NCI-H345 treated with DMSO at 0.1 percent for 48 hours (cell line): ENCODE data around the gene ZCCHC12.
"Not testable (repeated sequence)": the region's sequence is repeated elsewhere in the genome, so short reads cannot be mapped to it uniquely, and the experiment has no call there.

Source experiments
- DNase-seq: peaks from one replicate; lab custom pipeline; 2025; ENCODE audit not compliant: unreplicated experiment; lab: John Stamatoyannopoulos, UW

Gene ZCCHC12

DNA sequence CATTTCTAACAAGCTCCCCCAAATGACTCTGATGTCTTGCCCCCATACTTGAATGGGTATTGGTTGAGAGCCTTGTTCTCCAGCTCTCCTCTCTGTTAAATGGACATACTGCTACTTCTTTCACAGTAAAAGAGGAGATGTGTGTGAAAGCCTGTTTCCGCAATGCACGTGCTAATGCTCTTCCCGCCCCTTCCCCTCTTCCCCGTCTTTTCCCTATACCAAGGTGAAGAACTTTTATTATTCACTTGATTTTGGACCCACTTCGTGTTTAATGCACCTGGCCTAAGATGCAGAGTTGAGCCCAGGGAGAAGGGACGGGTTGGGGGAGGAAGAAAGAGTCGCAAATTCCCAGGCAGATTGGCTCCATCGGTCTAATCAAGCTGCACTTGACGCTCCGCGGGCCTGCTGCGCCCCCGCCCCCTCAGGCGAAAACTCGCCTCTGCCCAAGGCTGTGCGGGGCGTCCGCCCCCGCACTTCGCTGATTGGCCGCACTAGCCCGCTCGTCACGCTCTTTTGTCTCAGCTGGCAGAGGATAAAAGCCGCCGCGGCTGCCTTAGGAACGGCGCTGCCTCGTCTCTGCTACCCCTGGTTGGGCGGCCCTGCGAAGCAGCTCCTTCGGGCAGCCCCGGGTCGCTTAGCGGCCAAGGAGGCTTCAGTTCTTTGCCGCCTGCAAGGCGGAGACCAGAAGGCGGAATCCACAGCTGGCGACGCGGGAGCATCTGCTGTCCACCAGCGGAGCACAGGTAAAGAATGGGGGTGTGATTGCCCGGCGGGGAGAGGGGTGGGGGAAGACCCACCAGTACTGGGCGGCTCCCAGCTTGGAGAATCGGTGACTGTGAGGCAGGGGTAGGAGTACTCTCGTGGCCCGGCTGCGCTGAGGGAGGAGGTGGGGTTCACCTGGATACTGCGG lies at the start of gene ZCCHC12:
TSS of gene ZCCHC12 (plus strand) at position 562 of the 910 bp plus-strand sequence. CDS start 1,421 bp downstream, outside the sequence.
- peak; percentile 71 for DNase-seq

DNA sequence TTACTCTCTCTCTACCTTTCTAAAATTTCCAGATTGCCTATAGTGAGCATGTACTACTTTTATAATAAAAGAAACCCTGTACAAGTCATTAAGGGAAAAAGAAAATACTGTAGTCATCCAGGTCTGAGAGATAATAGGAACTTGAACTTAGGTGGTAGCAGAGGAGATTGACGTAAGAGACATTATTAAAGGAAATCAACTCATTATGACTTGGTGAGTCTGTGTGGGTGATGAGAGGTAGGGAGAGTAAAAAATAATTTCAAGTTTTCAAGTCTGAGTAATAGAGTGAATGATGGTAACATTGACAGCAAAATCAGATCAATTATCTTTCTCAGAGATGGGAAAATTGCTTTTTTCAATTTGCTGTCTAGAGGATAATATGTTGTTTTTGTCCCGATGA lies 44.0 kb upstream of the ZCCHC12 start:
- no peak for DNase-seq

DNA sequence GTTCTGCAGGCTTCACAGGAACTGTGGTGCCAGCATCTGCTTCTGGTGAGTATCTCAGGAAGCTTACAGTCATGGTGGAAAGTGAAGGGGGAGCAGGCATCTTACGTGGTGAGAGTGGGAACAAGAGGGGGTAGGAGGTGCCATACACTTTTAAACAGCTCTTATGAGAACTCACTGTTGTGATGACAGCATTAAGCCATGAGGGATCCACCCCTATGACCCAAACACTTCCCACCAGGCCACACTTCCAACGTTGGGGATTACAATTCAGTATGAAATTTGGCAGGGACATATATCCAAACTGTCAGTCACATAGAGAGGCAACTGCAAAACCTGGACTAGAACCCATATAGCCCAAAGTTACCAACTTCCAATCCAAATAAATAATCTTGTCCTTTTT lies 43.1 kb upstream of the ZCCHC12 start:
- no peak for DNase-seq

DNA sequence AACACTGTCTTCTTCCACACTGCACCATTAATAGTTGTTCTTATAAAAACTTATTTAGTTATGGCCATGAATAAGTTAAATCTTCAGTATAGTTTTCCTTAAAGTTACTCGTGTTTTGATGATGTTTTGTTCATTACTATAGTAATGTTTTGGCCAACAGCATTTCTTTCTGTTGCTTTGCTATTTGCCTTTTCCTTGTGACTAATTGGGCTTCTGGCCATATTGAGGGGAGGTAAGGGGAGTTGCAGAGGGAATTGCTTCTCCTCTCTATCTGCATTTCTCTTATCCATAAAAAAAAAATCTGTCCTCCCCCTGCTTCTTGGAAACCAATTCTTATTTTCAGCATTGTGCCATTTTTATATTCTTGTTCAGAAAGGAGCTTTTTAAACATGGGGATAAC lies 42.7 kb upstream of the ZCCHC12 start:
- DNase-seq, result no peak

DNA sequence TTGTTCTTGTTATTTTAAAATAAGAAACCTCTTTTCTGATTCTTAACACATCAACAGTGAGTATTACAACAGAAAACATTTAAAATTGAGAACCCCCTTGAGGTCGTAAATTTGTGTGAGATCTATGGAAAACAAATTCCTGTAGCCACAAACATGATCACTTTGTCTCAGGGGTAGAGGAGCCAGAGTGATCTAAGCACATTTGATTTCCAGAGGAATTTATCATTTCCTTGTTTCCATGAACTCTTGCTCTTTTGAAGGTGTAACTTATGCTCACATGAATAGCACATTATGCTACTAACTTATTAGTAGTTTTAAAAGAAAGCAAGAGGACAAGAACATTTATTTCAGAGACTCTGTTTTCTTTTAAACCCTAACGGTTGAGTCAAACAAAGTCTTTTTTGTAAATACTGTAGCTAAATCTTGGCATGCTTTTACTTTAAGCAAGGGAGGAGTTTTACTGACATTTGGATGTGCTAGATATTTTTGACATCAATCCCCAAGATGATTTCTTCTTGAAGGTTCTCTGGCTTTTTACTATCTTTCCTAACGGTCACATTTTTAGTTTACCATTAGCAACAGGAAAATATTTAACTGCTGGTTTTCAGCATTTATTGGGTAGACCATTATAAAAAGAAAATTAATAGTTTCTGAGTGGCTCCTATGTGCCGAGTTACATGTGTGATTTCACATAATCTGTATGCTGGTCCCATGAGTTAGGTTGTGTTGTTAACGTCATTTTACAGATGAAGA lies 27.9 kb upstream of the ZCCHC12 start:
- DNase-seq, result no peak

DNA sequence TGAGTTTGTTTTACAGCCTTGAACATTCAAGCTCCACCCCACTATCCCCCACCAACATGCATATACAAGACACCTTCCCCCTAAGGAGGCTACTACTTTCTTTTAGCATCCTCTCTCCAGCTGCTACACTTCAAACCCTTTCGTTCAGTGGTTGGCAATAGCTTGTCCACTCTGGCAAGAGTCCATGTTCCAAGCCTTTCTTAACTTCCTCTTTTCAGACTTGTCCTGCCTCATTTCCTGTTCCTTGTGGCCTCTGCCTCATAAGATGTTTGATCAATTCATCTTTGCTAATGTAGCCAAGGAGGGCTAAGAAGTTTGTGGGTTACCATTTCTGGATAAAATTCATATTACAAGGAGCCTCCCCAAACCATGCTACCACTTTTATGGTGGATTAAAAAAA lies 20.8 kb upstream of the ZCCHC12 start:
- DNase-seq, result no peak

DNA sequence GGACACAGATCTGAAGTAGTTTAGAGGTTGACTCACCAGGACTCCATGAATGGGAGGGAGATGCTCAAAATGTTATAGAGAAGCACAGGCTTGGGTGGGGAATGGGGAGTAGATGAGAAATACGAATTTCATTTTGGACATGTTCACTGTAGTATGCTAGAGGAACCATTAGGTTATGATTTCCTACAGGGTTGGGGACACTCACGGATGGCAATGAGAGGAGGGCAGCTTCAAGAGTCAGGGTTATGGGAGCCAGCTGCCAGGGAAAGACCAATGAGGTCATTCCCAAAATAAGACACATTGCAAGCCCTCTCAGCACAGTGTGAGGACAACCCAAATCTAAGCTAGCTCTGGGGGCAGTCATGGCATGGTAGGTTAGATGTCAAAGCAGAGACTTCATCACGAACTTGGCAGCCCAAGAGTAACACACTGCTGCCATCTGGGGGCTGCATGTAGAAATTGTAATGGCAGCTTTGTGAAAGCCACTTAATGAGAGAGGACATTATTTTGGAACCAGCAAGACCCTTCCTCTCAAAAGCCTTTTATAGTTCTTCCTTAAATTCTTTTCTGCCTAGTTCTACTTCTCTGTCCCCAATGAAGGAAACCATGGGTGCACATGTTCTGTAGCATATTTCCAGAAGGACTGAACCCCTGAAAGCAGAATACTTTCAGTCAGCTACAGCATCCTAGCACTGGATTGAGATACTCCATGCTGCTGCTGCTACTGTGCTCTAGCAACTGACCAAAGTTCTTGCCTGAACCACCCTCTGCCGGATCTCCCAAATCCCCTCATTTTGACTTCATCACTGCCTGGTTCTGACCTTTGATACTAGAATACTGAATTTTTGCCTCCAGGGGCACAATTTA lies 16.2 kb upstream of the ZCCHC12 start:
- peak; percentile 33 for DNase-seq

DNA sequence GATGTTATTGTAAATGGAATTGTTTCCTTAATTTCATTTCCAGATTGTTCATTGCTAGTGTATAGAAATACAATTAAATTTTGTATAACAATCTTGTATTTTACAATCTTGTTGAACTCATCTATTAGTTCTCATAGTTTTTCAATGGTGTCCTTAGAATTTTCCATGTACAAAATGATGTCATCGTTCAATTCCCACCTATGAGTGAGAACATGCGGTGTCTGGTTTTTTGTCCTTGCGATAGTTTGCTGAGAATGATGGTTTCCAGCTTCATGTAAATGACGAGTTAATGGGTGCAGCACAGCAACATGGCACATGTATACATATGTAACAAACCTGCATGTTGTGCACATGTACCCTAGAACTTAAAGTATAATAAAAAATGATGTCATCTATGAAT lies 6.4 kb upstream of the ZCCHC12 start:
- not testable (repeated sequence) for DNase-seq

DNA sequence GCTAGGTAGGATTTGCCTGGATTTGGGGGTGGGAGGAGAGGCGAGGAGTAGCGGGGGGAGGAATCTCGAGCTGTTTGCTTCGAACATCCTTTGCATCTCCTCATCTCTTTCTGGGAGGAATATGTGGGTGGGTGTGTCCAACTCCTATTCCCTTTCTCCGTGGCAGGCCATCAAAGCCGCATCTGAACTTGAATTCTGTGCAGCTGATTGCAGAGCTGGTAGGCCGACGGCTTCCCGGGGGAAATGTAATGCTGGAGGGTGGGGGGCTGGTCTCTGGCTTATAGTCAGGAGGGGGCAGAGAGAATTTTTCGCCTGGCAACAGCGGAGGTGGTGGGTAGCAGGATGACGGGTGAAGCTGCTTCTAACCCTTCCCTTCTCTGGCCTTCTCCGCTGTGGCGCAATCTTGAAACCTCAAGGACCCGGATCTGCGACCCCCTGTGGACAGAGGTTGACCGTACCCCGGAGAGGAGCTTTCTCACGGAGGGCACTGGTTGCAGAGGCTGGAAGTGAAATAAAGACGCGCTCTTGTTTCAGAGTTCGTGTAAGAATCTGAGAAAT lies 628 bp downstream of the ZCCHC12 start:
- no peak for DNase-seq

DNA sequence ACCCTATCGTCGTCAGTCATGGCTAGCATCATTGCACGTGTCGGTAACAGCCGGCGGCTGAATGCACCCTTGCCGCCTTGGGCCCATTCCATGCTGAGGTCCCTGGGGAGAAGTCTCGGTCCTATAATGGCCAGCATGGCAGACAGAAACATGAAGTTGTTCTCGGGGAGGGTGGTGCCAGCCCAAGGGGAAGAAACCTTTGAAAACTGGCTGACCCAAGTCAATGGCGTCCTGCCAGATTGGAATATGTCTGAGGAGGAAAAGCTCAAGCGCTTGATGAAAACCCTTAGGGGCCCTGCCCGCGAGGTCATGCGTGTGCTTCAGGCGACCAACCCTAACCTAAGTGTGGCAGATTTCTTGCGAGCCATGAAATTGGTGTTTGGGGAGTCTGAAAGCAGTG lies 1.6 kb downstream of the ZCCHC12 start:
- no peak for DNase-seq

DNA sequence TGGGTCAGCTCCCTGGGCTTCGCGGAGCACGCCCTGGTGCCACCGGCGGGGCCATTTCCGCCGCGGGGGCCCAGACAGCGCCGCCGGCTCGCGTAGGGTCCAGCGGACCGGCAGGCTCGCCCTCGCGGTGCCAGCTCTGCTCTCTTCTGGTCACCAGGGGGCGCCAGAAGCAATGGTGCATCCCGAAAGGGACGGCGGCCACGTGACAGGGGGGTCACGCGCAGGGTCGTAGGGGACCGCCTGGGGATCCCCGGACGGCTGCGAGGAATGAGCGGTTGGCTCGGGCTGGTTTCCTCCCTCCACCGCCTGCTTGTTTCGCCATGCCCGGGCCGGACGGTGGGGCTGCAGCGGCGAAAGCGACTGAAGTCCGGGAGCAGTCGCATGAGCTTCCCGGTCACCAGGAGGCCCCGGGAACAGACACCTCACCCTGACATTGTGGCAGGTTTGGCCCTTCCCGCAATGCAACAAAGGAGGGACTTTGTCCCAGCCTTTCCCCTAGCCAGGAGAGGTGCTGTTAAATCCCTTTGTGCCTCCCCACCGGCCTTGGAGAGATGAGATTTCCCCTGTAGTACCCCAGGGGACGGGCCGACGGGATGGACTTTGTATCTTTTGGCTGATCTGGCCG lies 15.8 kb downstream of the ZCCHC12 start:
- DNase-seq, result peak; percentile 20

DNA sequence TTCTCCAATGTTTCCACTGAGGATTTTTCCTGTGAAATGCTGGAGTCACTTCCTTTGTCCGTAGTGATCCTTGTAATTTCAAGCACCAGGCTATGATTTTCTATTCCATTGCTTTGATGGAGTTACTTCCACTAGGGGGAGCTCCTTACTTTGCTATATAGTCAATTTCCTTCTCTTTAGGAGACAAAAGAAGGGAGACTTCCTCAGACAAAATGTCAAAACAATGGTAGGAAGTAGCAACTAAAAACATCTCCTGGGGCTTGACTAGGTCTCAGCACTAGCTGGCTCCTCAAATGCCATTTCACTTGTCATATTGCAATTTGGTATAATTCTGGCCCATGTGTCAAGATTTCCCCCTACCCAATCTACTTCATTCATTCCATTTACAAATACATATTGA lies 24.1 kb downstream of the ZCCHC12 start:
- DNase-seq, result peak; percentile 54

DNA sequence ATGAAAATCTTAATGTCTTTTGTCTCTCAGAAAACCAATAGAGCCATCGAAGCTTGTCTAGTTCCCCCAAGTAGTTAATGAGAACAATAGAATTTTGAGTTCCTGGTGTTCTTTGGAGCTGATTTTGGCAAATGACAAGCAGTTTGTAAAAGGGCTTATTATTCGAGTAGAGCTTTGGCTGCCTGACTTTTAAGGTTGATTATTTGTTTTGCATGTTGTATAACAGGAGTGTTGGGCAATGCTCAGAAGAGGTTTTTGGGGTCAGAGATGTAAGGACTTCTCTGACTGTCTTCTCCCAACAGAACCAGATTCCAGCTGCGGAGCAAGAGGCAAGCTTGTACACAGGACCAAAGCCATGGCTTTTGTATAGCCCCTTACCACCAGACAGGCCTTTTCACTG lies 30.0 kb downstream of the ZCCHC12 start:
- no peak for DNase-seq

DNA sequence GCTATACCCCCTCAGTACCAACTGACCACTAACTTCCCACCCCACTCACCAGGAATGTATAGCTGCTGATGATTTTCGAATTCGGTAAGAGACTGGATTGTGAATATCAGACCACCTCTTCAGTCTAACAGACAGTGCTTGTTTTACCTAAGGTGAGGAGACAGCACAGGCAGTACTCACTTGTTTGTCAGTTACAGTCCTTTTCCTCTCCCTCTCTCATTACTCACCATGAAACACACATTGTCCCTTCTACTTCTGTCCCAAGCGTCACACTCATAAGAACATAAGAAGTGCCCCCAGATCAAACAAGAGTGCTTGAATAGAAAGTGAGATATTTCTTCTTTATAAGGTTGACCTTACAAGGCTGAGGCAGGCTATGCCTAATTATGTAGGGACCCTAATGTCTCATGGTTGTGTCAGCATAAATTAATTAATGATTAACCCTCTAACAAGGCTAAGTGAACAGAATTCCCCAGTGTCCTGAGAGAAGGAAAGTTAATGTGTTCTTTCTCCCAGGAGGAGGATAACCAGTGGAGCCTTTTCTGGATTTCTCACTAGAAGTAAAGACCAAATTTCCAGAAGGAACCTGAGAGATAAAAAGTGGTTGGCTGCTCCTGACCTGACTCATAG lies 32.2 kb downstream of the ZCCHC12 start:
- no peak for DNase-seq

DNA sequence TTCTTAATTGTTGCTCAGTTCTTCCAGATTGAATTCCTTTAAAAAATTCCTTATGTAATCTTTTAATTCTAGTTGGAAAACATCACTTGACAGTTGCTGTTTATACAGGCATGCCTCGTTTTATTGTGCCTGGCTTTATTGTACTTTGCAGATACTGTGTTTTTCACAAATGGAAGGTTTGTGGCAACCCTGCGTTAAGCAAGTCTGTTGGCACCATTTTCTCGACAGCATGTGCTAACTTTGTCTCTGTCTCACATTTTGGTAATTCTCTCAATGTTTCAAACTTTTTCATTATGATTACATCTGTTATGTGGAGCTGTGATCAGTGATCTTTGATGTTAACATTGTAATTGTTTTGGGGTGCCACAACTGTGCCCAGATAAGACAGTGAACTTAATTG lies 33.4 kb downstream of the ZCCHC12 start:
- DNase-seq, result no peak

DNA sequence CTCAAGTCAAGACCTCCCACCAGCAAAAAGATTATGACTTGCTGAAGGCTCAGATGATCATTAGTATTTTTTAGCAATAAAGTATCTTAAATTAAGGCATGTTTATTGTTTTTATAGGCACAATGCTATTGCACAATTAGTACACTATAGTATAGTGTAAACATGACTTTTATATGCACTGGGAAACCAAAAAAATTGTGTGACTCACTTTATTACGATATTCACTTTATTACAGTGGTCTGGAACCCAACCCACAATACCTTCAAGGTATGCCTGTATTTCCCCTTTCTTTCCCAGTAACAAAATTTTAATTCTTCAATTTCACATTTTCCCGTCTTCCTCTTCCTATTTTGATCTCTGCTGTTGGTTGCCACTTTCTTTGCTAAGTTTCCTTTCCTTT lies 37.7 kb downstream of the ZCCHC12 start:
- DNase-seq, result no peak

DNA sequence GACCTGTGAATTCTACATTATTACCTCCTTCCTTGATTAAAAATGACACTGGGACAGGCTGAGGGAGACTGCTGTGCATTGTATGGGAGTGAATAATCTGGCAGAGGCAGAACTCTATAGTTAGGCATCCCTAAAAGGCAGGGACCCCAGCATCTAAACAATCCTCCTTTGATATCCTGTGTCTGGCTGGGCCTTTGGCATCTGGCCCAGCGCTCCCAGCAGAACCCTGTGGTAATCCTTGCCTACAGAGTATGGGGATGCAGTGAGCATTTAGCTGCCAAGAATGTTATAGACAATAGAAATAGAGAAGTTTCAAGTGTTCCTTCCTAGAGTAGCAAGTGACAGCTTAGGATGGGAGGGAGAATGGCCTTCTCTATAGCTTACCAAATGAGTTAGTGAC lies 38.5 kb downstream of the ZCCHC12 start:
- no peak for DNase-seq

DNA sequence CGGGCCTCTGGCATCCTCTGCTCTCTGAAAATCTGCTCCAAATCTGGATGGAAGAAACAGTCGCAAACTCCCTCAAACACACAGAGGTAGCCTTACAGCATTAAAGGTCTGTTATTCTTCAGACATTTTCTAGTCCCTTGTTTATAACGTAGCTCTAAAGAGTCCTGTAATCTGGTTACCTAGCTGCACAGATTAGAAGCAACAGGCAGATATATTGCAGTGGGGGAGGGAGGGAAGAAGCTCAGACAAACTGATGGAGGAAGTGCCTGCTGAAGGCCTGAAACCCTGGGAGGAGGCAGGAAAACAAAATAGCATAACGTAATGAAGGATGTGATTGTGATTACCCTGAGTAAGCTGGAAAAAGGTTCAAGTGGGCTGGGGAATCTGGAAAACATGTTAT lies 39.4 kb downstream of the ZCCHC12 start:
- DNase-seq, result no peak

DNA sequence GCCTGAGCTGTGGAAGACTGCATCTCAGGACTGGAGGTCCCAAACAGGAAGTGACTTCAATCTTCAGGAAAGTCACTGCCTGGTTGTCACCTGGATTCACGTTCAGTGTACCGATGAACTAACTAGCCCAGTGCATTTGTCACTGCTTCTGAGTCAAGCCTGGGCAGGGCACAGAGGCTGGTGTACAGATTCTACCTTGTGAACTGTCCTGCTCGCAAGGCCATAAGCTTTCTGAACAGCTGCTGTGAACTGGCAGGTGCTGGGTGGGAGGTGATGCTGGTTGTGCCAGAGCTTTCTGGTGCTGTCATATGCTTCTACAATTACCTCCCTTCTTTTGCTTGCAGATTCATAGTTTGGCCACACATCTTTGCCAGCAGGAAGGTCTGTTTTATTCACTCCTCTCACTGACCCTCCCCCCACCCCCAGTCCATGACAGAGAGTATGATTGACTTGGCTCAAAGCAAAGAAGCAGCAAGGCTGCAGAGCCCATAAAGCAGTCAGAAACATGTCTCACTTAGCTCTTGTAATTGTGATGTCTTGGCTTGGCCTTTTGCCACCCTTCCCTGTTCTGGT lies 40.5 kb downstream of the ZCCHC12 start:
- DNase-seq, result no peak

DNA sequence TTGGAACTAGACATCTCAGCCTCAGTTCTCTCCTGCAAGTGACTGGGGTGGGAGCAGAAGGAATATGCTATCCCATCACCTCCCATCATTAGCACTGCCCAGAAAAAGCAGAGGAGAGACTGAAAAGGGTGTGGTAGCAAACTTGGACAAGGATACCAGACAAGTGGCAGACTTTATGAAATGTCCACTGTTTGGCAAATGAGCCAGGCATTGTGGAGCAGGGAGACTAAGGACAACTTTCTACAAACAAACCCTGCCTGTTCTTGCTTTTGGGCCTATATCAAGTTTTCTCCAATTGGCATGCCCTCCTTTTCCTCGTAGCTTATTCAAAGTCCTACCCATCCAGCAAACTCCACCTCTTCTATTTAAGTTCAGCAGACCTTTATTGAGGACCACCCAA lies 41.6 kb downstream of the ZCCHC12 start:
- DNase-seq, result no peak
